Keratinocyte (primary cell): ENCODE results near the gene SDHAF4. TPM values are rescaled to one million over a fixed set of nuclear protein-coding genes. Genes with fewer than 3 reads are reported as not detected.
"Not testable (repeated sequence)": the region's sequence is repeated elsewhere in the genome, so short reads cannot be mapped to it uniquely, and the experiment has no call there.

Experiments used
- DNase-seq: peaks from one replicate; pipeline ENCODE4 v3.0.0-alpha.2; 2011; ENCODE audit warnings: low read depth, missing footprints, low spot score
- FAIRE-seq: peaks from 2 replicates; lab custom pipeline; 2011; peaks lifted over from hg19 to GRCh38; lab: Jason Lieb, UNC
- H2AFZ ChIP-seq: 2 replicates; pipeline ENCODE4 v1.6.0; 2012; ENCODE audit warnings: low read length, control low read depth, inconsistent platforms; ENCODE audit not compliant: control insufficient read depth
- H3K27ac ChIP-seq: 2 replicates; pipeline ENCODE4 v1.5.1; 2011; ENCODE audit warnings: low read length; ENCODE audit not compliant: control insufficient read depth, insufficient read depth
- H3K27me3 ChIP-seq: 3 replicates; pipeline ENCODE4 v1.6.0; 2011; ENCODE audit warnings: low read length; ENCODE audit not compliant: control insufficient read depth, insufficient read depth; ENCODE audit errors: extremely low read depth
- H3K36me3 ChIP-seq, 2 experiments: 2 replicates in 1 of 2; 3 replicates in 1 of 2; pipeline ENCODE4 v1.5.1; 2011; ENCODE audit warnings: low read length in 2 of 2, mild to moderate bottlenecking in 1 of 2; ENCODE audit not compliant: control insufficient read depth in 2 of 2, insufficient read depth in 2 of 2; ENCODE audit errors: extremely low read depth in 1 of 2
- H3K4me1 ChIP-seq: 3 replicates; pipeline ENCODE4 v1.5.1; 2011; ENCODE audit warnings: low read length; ENCODE audit not compliant: control insufficient read depth, insufficient read depth; ENCODE audit errors: extremely low read depth
- H3K4me2 ChIP-seq: 3 replicates; pipeline ENCODE4 v1.6.0; 2011; ENCODE audit warnings: low read depth, low read length; ENCODE audit not compliant: control insufficient read depth, insufficient read depth; ENCODE audit errors: extremely low read depth
- H3K4me3 ChIP-seq, 3 experiments: fragments of 200-600 bp in 1 of 3; sonication (generic) in 1 of 3; 2 replicates in 2 of 3; 3 replicates in 1 of 3; pipeline ENCODE4 v1.5.1; 2011 to 2016; ENCODE audit warnings: low read length in 3 of 3, mild to moderate bottlenecking in 3 of 3, control low read depth in 2 of 3, inconsistent platforms in 1 of 3, low read depth in 1 of 3, mixed read lengths in 1 of 3, mixed run types in 1 of 3, moderate library complexity in 1 of 3; ENCODE audit not compliant: control insufficient read depth in 2 of 3, insufficient read depth in 2 of 3; ENCODE audit errors: extremely low read depth in 1 of 3
- H3K79me2 ChIP-seq: 2 replicates; pipeline ENCODE4 v1.6.0; 2012; ENCODE audit warnings: low read length; ENCODE audit not compliant: control insufficient read depth, insufficient read depth
- H3K9ac ChIP-seq: 3 replicates; pipeline ENCODE4 v1.6.0; 2011; ENCODE audit warnings: low read length; ENCODE audit not compliant: control insufficient read depth, insufficient read depth; ENCODE audit errors: extremely low read depth
- H3K9me1 ChIP-seq: 3 replicates; pipeline ENCODE4 v1.6.0; 2011; ENCODE audit warnings: low read length; ENCODE audit not compliant: control insufficient read depth, insufficient read depth; ENCODE audit errors: extremely low read depth
- H3K9me3 ChIP-seq: 2 replicates; pipeline ENCODE4 v1.5.1; 2012; ENCODE audit warnings: low read depth, low read length; ENCODE audit not compliant: control insufficient read depth
- H4K20me1 ChIP-seq: 3 replicates; pipeline ENCODE4 v1.6.0; 2011; ENCODE audit warnings: low read length; ENCODE audit not compliant: control insufficient read depth, insufficient read depth; ENCODE audit errors: extremely low read depth
- EZH2 ChIP-seq: IDR thresholded peaks from one replicate; pipeline ENCODE4 v1.6.1; 2012; ENCODE audit warnings: inconsistent platforms, mild to moderate bottlenecking, low read length, moderate library complexity
- dilution Hi-C: fragments of 300-500 bp; cut with MboI; formaldehyde crosslinking; loops from one replicate; pipeline ENCODE4 v1.7.0; 2020; ENCODE audit warnings: low sequenced_read_pairs; ENCODE audit not compliant: extremely low pct_ligation_motif_present
- polyA plus RNA-seq, 5 experiments: library from polyadenylated mRNA; depleted of rRNA in 3 of 5; stranded (reverse) in 3 of 5; stranded (forward) in 1 of 5; unstranded in 1 of 5; fragments of >200 nt; gene quantifications; 1 replicate in 1 of 5; 2 replicates in 3 of 5; 3 replicates in 1 of 5; pipeline versions ENCODE4 v1.2.1 to v1.2.3, GENCODE V29; 2011 to 2012; ENCODE audit warnings: missing spikeins in 2 of 5, low read depth in 1 of 5, low replicate concordance in 1 of 5
- TF ChIP-seq, protein P1 (sequence below), 3 experiments: IDR thresholded peaks in 1 of 3; conservative IDR thresholded peaks in 1 of 3; optimal IDR thresholded peaks in 1 of 3; 2 replicates in 2 of 3; 3 replicates in 1 of 3; pipeline versions ENCODE3 to v1.5.1; 2011; ENCODE audit warnings: low read length in 3 of 3, mild to moderate bottlenecking in 3 of 3, moderate library complexity in 2 of 3, control low read depth in 1 of 3, inconsistent platforms in 1 of 3; ENCODE audit not compliant: insufficient read depth in 2 of 3; ENCODE audit errors: extremely low read depth in 1 of 3

Gene SDHAF4
- polyA plus RNA-seq, 1 donor (not counting 4 experiments of a cell fraction or from before 2014, with no cell fraction given), result 12.7 TPM

DNA sequence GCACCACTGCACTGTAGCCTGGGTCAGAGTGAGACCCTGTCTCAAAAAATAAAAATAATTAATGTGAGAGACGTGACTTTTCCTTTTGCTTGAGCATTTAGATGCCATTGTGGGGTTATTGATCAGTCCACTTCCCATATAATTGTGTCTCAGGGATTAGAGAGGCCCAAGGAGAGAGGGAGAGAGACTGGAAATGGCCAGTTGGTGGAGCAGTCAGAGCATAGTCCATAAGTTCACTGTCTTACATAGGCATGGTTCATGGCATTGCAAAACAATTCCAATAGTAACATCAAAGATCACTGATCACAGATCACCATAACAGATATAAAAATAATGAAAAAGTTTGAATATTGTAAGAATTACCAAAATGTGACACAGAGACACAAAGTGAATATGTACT lies 15.2 kb upstream of the SDHAF4 start:
- FAIRE-seq, result no peak
- H4K20me1 ChIP-seq, result no peaks in the 10 kb centered on the region
- dilution Hi-C loops, result no loop called here

DNA sequence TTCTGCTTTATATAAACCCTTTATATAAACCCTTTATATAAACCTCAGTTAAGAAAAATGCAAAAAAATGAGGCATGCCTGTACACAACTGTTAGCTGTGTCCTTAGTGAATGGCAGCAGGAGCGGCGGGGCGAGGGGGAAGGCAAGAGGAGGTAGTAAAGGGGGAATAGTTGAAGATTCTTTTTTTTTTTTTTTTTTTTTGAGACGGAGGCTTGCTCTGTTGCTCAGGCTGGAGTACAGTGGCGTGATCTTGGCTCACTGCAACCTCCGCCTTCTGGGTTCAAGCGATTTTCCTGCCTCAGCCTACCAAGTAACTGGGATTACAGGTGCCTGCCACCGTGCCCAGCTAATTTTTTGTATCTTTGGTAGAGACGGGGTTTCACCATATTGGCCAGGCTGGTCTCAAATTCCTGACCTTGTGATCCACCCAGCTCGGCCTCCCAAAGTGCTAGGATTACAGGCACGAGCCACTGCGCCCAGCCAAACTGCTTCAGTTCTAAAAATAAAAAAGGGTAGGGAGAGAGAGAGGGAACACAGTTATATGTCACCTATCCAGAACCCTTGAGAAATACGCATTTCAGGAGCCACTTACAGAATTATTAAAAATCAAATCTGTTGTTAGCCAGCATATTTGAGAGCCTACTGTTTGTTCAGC lies 14.3 kb upstream of the SDHAF4 start:
- H2AFZ ChIP-seq, FAIRE-seq, H3K27ac ChIP-seq, dilution Hi-C loops, H3K4me1 ChIP-seq, H3K79me2 ChIP-seq, H3K27me3 ChIP-seq, DNase-seq, H3K9me3 ChIP-seq, H3K9me1 ChIP-seq, H3K9ac ChIP-seq, H3K4me3 ChIP-seq, H3K36me3 ChIP-seq, H4K20me1 ChIP-seq, H3K4me2 ChIP-seq: not testable (repeated sequence)

More for the DNA sequence above, 15.2 kb upstream of the SDHAF4 start:
- H3K4me2 ChIP-seq, result no peak overlapping the region
- no peak overlapping the region for H3K9ac ChIP-seq
- no peaks in the 10 kb centered on the region for H3K79me2 ChIP-seq
- H2AFZ ChIP-seq, result no peak overlapping the region
- no peak for TF ChIP-seq EZH2
- TF ChIP-seq, protein P1, sequence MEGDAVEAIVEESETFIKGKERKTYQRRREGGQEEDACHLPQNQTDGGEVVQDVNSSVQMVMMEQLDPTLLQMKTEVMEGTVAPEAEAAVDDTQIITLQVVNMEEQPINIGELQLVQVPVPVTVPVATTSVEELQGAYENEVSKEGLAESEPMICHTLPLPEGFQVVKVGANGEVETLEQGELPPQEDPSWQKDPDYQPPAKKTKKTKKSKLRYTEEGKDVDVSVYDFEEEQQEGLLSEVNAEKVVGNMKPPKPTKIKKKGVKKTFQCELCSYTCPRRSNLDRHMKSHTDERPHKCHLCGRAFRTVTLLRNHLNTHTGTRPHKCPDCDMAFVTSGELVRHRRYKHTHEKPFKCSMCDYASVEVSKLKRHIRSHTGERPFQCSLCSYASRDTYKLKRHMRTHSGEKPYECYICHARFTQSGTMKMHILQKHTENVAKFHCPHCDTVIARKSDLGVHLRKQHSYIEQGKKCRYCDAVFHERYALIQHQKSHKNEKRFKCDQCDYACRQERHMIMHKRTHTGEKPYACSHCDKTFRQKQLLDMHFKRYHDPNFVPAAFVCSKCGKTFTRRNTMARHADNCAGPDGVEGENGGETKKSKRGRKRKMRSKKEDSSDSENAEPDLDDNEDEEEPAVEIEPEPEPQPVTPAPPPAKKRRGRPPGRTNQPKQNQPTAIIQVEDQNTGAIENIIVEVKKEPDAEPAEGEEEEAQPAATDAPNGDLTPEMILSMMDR (optimal IDR thresholded peaks at IDR 0.05 in 1 of 3, IDR thresholded peaks at IDR 0.05 in 1 of 3, conservative IDR thresholded peaks at IDR 0.05 in 1 of 3; ENCODE audit: extremely low read depth in 1 of 3, insufficient read depth in 2 of 3, low read length in 3 of 3), result no peak
- no peak overlapping the region for H3K27ac ChIP-seq
- H3K9me3 ChIP-seq, result no peaks in the 10 kb centered on the region
- no peaks in the 10 kb centered on the region for H3K9me1 ChIP-seq
- H3K27me3 ChIP-seq, result no peaks in the 10 kb centered on the region
- H3K36me3 ChIP-seq, result no peaks in the 10 kb centered on the region
- H3K4me3 ChIP-seq, result no peak overlapping the region
- H3K4me1 ChIP-seq, result no peaks in the 10 kb centered on the region
- DNase-seq, result no peak

- no peak for TF ChIP-seq EZH2
- TF ChIP-seq, protein P1 (optimal IDR thresholded peaks at IDR 0.05 in 1 of 3, IDR thresholded peaks at IDR 0.05 in 1 of 3, conservative IDR thresholded peaks at IDR 0.05 in 1 of 3; ENCODE audit: extremely low read depth in 1 of 3, insufficient read depth in 2 of 3, low read length in 3 of 3), result no peak
- DNase-seq (no peak), FAIRE-seq (no peak)
- Histone ChIP-seq H3K79me2 (no peaks in the 10 kb centered on the region), H3K36me3 (no peaks in the 10 kb centered on the region), H3K27me3 (no peaks in the 10 kb centered on the region), H3K9me3 (no peaks in the 10 kb centered on the region), H3K4me2 (no peak overlapping the region), H4K20me1 (no peaks in the 10 kb centered on the region), H3K4me3 (no peak overlapping the region), H3K4me1 (no peaks in the 10 kb centered on the region), H3K27ac (no peak overlapping the region), H3K9me1 (no peaks in the 10 kb centered on the region), H2AFZ (no peak overlapping the region), H3K9ac (no peak overlapping the region)
- dilution Hi-C loops, result no loop called here
Measured at GRCh38 chr6:70552974-70553373, 13.8 kb upstream of the SDHAF4 start.
